DMS 273 (cell line): ENCODE data around the gene SLC7A14.

Experiments used
- DNase-seq: peaks from one replicate; lab custom pipeline; 2025; ENCODE audit not compliant: unreplicated experiment; lab: John Stamatoyannopoulos, UW

Gene SLC7A14

DNA sequence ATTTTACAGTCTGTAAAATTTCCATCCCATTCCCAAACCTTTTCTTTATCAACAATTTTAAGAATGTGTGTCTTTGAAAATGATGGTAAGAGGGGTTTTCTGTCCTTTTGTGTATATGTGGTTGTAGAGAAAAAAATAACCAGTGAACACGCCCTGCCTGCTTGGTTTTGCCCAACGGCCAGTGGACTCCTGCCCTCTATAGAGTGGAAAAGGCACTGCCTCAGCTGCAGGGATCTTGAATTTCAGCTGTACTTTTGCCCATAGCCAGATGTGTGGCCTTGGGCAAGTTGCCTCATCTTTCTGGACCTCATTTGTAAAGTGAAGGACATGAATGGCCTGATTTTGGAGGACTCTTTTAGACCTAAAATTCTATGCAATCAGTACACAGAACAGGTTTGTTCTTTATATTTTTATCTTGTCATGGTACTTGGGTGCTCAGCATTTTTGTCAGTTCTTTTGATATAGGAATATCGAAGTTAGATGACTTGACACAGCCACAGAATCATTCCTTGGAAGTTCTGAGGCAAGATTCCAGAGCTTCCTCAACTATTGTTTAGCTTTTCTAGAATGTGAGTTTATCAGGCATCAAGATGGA, 86.2 kb downstream of the SLC7A14 start:
- peak; percentile 79 for DNase-seq

DNA sequence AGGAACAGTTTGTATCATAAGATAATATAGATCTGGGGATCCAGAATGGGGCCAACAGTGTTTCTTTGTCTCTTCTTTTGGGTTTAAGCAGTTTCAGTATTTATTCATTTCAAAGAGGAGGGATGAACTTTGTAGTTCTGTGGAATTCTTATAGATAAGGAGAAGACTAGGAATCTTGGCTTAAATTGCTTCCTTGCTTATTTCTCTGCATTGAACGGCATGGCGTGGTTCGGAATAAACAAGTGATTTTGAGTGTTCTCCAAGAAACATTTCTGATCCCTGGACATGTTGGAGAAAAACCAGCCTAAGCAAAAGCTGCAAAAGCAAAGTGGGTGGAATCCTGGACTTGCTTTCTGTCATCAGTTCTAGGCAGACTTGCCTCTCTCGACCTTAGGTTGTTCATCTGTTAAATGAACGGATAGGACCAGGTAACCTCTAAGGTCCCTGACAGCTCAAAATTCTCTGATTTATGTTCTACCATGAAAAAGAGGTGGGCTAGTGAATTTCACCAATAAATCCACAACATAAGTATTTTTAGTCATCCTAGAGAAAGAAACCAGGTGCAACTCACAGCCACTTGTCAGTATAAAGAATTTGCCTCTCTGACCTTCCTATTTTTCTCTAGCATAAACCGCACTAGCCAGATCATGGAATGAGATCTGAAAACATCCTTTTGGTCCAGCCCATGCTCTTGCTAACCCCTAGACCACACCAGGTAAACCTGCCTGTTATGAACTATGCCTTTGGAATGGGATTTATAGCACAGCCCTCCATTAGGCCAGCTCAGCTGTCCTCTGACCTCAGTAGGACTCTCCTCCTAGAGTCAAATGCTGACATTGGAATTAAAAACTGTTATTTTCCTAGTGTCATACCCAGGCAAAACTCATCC, 88.4 kb downstream of the SLC7A14 start:
- no peak for DNase-seq

DNA sequence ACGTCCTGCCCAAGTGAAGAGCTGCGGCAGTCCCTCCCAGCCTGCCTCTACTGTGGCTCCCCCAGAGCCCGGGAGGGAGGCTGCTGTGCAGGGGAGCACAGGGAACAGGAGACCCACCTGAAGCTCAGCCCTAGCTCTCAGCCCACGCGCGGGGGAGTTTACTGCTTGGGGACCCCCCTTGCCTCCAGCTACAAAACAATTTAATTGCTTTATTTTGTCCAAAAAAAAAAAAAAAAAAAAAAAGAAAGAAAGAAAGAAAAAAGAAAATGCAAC, 89.1 kb downstream of the SLC7A14 start:
- DNase-seq = no peak

DNA sequence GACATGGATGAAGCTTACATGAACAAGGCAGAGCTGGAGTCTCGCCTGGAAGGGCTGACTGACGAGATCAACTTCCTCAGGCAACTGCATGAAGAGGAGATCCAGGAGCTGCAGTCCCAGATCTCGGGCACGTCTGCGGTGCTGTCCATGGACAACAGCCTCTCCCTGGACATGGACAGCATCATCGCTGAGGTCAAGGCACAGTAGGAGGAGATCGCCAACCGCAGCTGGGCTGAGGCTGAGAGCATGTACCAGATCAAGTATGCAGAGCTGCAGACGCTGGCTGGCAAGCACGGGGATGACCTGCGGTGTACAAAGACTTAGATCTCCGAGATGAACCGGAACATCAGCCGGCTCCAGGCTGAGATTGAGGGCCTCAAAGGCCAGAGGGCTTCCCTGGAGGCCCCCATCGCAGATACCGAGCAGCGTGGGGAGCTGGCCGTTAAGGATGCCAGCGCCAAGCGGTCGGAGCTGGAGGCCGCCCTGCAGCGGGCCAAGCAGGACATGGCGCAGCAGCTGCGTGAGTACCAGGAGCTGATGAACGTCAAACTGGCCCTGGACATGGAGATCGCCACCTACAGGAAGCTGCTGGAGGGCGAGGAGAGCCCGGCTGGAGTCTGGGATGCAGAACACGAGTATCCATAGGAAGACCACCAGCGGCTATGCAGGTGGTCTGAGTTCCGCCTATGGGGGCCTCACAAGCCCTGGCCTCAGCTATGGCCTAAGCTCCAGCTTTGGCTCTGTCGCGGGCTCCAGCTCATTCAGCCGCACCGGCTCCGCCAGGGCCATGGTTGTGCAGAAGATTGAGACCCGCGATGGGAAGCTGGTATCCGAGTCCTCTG, 89.6 kb downstream of the SLC7A14 start:
- DNase-seq = no peak

DNA sequence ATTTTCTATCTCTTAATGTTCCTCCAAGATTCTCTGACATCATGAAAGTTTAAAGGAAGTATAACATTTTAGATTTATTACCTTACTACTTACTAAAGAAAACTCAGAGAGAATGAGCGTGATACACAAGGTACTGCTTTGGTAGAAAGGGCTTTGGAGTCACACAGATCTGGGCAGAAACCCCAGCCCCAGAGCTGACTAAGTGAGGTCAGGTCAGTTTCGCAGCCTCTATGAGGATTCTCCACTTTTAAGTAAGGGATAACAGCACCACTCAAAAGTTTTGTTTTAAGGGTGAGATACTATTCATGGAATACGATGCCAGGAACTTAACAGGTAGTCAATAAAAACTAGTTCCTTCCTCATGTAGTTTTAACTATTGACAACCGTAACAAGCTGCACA, 91.1 kb downstream of the SLC7A14 start:
- DNase-seq = no peak

DNA sequence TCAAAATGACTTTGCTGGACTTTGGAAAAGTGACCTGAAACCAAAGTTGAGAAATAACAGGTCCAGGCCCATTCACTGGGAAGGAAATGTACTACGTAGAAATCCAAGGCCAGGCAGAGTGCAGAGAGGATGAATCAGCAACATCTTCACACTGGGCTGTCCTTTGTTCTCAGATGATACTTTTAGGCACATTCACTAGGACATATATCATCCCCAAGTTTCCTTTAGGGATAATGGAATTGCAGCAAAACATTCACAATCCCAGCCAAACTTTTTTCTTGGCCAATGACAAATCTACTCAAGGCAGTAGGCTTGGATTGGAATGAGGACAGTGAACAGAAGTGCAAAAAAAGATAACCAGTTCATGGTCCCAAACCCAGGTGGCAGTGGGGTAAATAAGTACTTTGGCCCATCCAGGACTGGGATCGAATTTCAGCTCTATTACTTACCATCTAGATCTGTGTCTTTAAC, 92.1 kb downstream of the SLC7A14 start:
- peak; percentile 10 for DNase-seq

DNA sequence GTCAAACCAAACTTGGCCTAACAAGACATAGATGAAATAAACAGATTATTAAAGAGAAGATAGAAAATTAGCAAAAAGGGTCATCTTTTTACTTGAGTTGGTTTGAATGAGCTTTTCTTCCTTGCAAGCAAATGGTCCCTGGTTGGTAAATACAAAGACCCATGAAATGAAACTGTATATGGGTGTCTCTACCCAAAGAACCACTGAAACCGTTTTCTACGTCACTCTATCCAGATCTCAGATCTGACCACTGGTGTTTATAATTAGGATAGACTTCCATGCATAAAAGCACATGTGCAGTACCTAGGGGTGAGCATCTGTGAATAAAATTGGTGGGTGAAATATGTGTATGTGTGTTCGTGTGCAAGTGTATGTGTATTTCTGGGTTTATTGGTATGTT, 94.0 kb downstream of the SLC7A14 start:
- DNase-seq = no peak

DNA sequence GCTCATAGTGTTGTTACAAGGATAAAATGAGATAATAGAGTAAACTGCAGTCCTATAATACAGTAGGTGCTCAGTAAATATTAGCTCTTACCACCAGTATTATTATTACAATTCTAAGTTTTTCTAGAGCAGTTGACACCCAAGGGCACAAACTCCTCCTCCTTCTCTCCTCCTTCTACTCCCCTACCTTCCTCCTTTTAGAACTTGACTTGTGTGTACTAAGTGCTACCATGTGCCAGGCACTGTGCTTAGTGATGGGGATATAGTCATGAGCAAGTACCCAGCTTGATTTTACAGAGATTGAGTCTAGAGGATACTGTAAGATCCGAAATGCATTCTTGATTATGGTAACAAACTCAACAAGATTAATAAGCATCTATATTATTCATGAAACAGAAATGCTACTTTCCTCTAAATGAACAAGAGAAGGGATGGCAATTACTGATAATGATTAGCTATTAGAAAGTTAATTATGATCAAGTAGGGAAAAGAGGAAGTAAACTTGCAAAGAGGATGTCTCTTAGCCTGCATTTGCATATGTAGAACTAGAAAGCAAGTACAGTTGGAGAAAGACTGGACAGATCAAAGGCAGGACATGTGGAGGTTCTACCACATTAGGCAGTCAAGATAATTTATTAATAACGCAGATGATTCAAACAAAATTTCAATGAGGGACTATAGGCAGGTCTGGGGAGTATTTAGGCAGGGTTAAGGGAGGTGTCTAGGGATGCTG, 94.9 kb downstream of the SLC7A14 start:
- no peak for DNase-seq

DNA sequence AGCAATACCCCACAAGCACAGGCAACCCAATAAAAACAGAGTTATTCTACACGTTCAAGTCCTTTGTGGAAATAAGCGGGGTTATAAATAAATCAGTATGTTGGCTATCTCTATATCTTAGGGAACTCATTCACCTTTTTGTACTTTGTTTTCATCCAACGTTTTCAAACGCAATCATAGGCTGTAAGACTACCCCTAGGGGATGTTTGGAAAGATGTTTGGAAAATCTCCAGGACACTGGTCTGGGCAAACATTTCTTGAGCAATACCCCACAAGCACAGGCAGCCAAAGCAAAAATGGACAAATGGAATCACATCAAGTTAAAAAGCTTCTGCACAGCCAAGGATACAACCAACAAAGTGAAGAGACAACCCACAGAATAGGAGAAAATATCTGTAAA, 97.1 kb downstream of the SLC7A14 start:
- peak; percentile 23 for DNase-seq

DNA sequence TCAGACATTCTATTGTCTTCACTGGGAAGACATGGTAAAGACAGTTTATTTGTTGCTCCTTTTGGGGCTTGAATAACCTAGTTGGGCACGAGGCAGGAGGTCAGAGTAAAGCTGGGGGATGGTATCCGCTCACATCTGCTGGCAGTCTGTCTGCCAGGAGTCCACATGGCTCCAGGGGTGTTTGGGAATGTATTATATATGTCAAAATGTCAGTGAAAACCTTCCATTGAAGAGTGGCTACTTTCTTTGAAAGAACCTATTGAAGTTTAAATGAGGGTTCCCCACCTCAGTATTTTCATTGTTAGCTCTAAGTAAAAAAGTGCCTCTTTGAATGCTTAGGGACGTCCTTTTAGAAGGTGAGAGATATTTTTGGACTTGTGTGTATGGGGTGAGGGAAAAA, 98.8 kb downstream of the SLC7A14 start:
- DNase-seq = peak; percentile 51

DNA sequence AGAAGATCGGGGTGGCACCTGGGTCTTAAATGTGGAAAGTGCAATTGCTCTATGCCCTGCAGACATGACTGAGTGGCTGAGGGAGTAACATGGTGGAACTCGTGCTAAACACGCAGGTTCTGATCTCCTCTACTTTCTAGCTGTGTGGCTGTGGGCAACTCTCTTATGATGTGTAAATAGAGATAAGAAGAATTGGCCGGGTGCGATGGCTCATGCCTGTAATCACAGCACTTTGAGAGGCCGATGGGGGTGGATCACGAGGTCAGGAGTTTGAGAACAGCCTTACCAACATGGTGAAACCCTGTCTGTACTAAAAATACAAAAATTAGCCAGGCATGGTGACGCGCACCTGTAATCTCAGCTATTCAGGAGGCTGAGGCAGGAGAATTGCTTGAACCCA, 99.5 kb downstream of the SLC7A14 start:
- no peak for DNase-seq

DNA sequence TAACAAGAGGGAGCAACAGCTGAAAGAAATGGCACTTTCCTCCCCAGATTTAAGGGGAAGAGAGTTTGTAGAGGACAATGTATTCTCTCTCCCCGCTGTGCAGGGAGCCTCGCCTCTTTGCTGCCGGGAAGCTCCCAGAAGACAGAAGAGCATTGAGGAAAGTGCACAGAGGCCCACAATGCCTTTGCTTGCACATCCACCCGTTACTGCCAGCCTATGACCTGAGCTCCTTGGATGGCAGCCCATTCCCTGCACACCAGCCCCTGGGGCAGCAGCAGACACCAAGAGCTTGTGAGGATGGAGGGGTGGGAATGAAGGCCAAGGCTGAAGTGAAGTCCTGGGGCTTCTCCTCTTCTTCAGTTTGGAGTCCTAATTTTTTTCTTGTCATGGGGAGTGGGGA, 100.2 kb downstream of the SLC7A14 start:
- DNase-seq = no peak

DNA sequence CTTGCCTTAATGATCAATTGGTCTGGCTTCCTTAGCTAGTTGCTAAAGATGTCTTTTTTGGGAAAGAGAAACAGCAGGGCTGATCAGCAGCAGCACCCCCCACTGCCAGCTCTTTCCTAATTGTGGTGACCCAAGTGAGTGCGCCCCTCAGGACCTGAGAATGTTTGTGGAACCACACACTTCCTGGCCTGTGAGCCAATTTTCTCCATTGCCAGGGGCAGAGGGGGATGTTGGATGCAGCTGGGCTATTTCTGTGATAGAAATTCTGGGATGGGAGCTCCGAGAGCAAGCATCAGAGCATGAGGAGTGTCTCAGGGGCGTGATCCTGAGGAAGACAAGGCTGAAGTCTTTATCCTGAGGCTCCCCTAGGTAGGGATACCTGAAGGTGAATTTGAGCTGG, 100.6 kb downstream of the SLC7A14 start:
- DNase-seq = no peak

DNA sequence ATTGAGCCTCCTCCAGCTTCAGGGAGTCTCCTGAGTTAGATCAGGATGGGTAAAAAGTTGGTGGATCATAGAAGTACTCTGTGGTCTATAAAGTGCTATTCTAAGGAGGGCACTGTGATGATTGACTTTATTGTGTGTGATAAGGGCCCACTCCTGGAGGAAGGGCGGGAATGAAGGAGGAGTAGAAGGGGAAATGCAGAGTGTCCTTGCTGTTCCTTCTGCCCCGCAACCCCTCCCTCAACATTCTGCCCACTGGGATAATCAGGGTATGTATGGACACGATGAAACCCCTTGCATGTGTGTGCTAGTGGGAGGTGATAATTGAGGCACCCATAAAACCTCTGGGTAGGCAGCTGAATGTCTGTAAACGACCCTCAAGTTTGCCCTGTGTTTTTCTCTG, 101.0 kb downstream of the SLC7A14 start:
- no peak for DNase-seq

DNA sequence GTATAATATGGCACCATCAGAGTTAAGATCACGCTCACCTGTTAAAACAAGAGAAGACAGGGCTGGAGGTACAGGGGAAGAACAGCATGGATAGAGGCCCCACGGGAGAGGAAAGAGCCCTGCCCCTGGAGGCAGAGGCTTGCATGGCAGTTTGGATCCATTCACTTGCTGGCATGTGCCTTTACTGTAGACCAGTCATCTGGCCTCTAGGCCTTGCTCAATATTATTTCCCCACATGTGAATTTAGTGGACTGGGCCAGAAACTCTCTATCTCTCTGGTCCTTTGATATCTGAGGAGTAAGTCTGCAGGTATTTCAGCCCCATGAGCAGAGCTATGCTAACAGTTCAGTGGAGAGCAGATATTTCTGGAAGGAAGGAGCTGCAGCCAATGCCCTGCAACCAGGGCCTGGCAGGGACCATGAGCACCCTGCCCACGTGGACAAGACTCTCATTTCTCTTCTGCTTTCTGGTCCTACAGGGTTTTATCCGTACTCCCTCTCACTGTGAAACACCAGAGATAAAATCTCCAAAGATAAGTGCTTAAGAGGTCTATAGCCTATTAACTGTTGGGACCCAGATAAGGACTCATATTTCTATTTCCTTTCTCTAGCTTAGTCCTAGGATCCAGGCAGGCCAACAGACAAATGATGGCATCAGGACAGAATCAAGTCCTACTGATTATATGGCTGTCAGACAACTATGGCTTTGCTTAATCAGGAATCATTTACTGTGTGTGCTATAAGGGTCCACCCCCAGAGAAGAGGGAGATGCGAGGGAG, 102.2 kb downstream of the SLC7A14 start:
- DNase-seq = peak; percentile 35

DNA sequence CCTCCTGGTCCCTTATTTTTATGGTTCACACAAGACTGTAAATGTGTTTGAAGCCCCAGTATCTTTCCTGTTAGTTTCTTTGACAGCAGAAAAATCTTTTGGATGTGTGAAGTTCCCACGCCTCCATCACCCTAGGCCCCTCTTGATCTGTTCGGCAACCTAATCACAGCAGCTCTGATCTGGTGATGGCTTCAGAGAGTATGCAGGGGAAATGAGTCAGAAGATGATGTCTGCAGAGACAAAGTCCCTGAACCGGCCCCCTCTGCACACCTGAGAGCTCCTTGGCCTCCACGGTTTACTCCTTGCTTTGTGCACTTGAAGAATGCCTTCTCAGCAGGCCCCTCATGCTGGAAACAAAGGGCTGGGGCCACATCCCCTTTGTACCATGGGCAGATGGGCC, 103.7 kb downstream of the SLC7A14 start:
- no peak for DNase-seq

DNA sequence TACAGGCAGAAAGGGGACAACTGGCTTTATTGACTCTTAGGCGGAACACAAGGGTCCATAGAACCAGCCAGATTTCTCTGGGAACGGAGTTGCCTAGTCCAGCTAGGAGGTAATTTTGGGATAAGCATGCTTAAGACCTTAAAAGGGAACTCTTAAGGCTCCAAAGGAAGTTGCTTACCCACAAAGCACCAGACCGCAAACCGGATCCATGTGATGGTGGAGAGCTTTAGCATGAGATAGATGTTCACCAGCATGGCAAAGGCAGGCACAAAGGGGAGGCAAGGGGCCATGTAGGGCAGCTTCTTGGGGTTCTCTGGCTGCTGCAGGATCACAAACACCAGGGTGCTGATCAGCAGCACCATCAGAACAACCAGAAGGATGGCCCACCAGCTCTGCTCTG, 105.8 kb downstream of the SLC7A14 start:
- DNase-seq = no peak

DNA sequence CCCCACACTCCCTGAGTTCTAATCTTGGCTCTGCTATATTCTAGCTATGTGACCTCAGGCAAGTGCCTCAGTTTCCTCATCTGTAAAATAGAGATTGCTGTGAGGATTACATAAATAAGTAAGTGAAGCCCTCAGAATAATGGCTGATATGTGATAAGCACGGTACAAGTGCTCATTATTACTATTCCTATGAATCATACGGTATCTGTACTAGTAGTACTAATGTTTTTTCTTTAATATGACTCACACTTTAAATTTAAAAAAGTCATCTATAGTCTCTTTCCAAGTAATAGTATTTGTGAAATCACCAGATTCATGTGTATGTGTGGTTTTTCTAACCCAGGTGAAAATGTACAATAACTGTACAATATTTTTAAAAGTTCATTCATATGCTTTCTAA, 108.5 kb downstream of the SLC7A14 start:
- DNase-seq = no peak

DNA sequence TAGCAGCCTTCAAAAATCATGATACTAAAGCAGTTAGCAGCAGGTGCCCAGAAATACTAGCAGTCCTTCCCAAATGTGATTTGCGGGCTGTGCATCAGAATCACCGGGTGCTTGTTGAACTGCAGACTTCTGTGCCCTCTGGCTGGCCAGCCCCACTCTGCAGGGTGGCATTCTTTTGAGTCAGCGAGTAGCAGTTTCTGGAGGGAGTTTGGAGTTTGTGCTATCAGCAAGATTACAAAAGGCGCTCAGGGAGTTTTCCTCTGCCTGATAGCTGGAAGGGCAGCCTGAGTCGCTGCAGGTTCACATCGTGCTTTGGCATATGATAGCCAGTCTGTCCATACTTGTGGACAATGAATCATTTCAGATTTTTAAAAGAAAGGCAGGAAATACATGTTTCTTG, 109.6 kb downstream of the SLC7A14 start:
- no peak for DNase-seq

DNA sequence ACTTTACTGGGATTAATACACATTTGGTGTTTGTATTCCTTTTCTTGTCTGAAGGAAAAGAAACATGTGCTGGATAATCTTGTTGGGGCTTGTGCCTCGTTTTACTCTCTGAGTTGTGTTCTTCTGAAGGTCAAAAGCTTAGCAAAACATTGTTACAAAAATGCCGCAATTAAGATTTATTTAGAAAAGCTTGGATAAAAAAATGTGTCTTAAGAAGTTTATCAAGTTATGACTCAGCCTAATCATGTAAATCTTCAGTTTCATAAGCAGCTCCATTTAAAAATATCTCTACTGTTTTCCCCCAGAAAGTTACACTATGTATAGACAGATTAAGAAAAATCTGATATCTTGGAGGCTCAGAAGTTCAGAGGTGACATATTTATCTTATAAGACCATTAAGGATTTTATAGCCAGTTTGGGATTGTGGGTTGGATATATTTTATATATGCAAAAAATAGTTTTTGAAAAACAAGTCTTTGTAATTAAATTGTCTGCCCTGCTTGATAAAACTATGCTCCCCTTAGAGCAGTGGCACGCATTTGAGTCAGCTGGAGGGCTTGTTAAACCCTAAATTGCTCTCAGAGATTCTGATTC, 110.7 kb downstream of the SLC7A14 start:
- DNase-seq = no peak
